DOHH2 (cell line): ENCODE data around the gene FTO.
"Not testable (repeated sequence)": the region's sequence is repeated elsewhere in the genome, so short reads cannot be mapped to it uniquely, and the experiment has no call there.

Source experiments
- H3F3A ChIP-seq: fragments of 200-600 bp; sonication (generic), shearing (Covaris generic); 2 replicates; pipeline ENCODE4 v1.6.0; 2016; ENCODE audit warnings: antibody characterized with exemption, mild to moderate bottlenecking; ENCODE audit not compliant: control insufficient read depth, insufficient read depth
- H3K27ac ChIP-seq: fragments of 200-600 bp; sonication (generic); 2 replicates; pipeline ENCODE4 v1.5.1; 2014; ENCODE audit warnings: low read depth, mild to moderate bottlenecking, low read length, moderate library complexity
- H3K27me3 ChIP-seq: fragments of 200-600 bp; sonication (generic); 2 replicates; pipeline ENCODE4 v1.6.1; 2014; ENCODE audit warnings: mild to moderate bottlenecking, low read length, mixed read lengths; ENCODE audit not compliant: control insufficient read depth
- H3K36me3 ChIP-seq: fragments of 200-600 bp; sonication (generic); 2 replicates; pipeline ENCODE4 v1.6.1; 2014; ENCODE audit warnings: mild to moderate bottlenecking, low read length, moderate library complexity, mixed read lengths; ENCODE audit not compliant: control insufficient read depth
- H3K4me1 ChIP-seq: fragments of 200-600 bp; sonication (generic); 2 replicates; pipeline ENCODE4 v1.6.1; 2014; ENCODE audit warnings: mild to moderate bottlenecking, low read length, mixed read lengths; ENCODE audit not compliant: control insufficient read depth
- H3K4me2 ChIP-seq: fragments of 200-600 bp; sonication (generic); 2 replicates; pipeline ENCODE4 v1.6.0; 2014; ENCODE audit warnings: mild to moderate bottlenecking, low read length, moderate library complexity
- H3K4me3 ChIP-seq: fragments of 200-600 bp; sonication (generic); 2 replicates; pipeline ENCODE4 v1.5.1; 2014; ENCODE audit warnings: mild to moderate bottlenecking, low read length, mixed read lengths
- H3K79me2 ChIP-seq: fragments of 200-600 bp; sonication (generic); 2 replicates; pipeline ENCODE4 v1.6.1; 2014; ENCODE audit warnings: mild to moderate bottlenecking, low read length, mixed read lengths; ENCODE audit not compliant: control insufficient read depth
- H3K9me2 ChIP-seq: fragments of 200-600 bp; sonication (generic); replicated peaks from 2 replicates; pipeline ENCODE4 v1.6.1; 2014; ENCODE audit warnings: mild to moderate bottlenecking, low read length, mixed read lengths; ENCODE audit not compliant: control insufficient read depth
- H3K9me3 ChIP-seq: fragments of 200-600 bp; sonication (generic); 2 replicates; pipeline ENCODE4 v1.6.1; 2014; ENCODE audit warnings: antibody characterized with exemption, low read length, mixed read lengths; ENCODE audit not compliant: control insufficient read depth, insufficient read depth
- H4K20me1 ChIP-seq: fragments of 200-600 bp; sonication (generic); 2 replicates; pipeline ENCODE4 v1.6.0; 2014; ENCODE audit warnings: low read depth, mild to moderate bottlenecking, antibody characterized with exemption, low read length, moderate library complexity; ENCODE audit not compliant: control insufficient read depth, insufficient read depth
- EZH2phosphoT487 ChIP-seq: fragments of 200-600 bp; sonication (generic); IDR thresholded peaks from 2 replicates; pipeline ENCODE4 v1.6.1; 2017; ENCODE audit warnings: borderline replicate concordance, mild to moderate bottlenecking, antibody characterized with exemption, low read length, moderate library complexity, mixed read lengths
- TF ChIP-seq, protein P1 (sequence below): fragments of 200-600 bp; sonication (generic); IDR thresholded peaks from one replicate; pipeline ENCODE4 v1.5.1; 2014; ENCODE audit warnings: antibody characterized with exemption, mild to moderate bottlenecking, low read depth, low read length; ENCODE audit not compliant: poor library complexity, severe bottlenecking

The FTO gene

DNA sequence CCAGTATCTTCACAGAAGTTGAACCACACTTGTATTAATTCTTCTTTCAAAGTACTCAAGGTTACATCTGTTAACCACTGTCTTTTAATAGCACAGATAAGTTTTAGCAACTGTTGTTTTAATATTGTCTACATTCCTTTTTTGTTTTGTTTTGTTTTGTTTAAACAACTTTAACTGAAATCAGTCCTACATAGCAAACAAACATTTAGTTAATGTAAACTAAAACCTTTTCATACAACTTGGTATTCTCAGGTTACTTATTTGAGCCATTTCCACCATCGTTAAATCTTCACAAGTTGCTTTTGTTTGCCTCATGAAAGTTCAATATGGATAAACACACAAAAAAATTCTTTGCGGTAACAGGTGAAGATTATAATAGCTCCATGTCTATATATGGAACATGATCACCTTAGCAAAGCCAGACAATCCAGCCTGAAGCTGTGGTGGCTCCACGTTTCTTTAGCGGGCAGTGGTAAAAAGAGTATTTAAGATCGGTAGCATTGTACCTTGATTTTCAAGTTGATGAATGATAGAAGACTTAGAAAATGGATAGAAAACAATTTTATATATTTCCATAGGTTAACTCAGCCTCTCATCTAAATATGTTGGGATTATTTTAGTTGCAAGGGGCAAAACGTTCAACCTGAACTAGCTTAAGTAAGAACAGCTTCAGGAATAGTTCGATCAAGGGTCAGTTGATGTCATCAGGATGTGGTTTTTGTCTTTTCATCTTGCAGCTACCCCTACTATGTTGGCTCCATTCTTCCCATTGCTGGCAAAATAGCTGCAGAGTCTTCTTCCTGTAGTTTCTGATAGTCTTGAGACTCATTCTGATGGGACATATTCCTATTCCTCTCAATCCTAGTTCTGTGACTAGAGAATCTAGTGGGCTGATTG is 182.8 kb downstream of the FTO start:
- no peaks in the 10 kb centered on the region for H3K79me2 ChIP-seq
- H3K36me3 ChIP-seq, result no peaks in the 10 kb centered on the region

DNA sequence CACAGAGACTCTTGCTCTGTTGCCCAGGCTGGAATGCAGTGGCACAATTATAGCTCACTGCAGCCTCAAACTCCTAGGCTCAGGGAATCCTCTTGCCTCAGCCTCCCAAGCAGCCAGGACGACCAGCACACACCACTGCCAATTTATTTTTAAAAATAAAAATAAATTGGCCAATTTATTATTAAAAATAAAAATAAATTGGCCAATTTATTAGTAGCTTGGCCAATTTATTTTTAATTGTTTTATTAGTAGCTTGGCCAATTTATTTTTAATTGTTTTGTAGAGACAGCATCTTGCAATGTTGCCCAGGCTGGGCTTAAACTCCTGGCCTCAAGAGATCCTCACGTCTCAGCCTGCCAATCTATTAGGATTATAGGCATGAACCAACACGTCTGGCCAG is 184.3 kb downstream of the FTO start:
- TF ChIP-seq, protein P1, sequence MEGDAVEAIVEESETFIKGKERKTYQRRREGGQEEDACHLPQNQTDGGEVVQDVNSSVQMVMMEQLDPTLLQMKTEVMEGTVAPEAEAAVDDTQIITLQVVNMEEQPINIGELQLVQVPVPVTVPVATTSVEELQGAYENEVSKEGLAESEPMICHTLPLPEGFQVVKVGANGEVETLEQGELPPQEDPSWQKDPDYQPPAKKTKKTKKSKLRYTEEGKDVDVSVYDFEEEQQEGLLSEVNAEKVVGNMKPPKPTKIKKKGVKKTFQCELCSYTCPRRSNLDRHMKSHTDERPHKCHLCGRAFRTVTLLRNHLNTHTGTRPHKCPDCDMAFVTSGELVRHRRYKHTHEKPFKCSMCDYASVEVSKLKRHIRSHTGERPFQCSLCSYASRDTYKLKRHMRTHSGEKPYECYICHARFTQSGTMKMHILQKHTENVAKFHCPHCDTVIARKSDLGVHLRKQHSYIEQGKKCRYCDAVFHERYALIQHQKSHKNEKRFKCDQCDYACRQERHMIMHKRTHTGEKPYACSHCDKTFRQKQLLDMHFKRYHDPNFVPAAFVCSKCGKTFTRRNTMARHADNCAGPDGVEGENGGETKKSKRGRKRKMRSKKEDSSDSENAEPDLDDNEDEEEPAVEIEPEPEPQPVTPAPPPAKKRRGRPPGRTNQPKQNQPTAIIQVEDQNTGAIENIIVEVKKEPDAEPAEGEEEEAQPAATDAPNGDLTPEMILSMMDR, result no peak
- TF ChIP-seq EZH2phosphoT487, result no peak
- no peaks in the 10 kb centered on the region for H3K4me1 ChIP-seq
- no peak overlapping the region for H3K4me2 ChIP-seq
- no peaks in the 10 kb centered on the region for H3K9me3 ChIP-seq
- no peaks in the 10 kb centered on the region for H3F3A ChIP-seq
- no peaks in the 10 kb centered on the region for H3K9me2 ChIP-seq
- no peaks in the 10 kb centered on the region for H3K79me2 ChIP-seq
- H3K36me3 ChIP-seq, result no peaks in the 10 kb centered on the region
- H3K4me3 ChIP-seq, result no peak overlapping the region
- H4K20me1 ChIP-seq, result no peaks in the 10 kb centered on the region
- H3K27ac ChIP-seq, result no peak overlapping the region
- H3K27me3 ChIP-seq, result no peaks in the 10 kb centered on the region

More for the DNA sequence above, 182.8 kb downstream of the FTO start:
- H3K9me2 ChIP-seq, result no peaks in the 10 kb centered on the region
- H3K4me3 ChIP-seq, result no peak overlapping the region
- H3F3A ChIP-seq, result no peaks in the 10 kb centered on the region
- H3K9me3 ChIP-seq, result no peaks in the 10 kb centered on the region
- H3K27me3 ChIP-seq, result no peaks in the 10 kb centered on the region
- no peak overlapping the region for H3K4me2 ChIP-seq
- H3K4me1 ChIP-seq, result no peaks in the 10 kb centered on the region
- no peaks in the 10 kb centered on the region for H4K20me1 ChIP-seq
- no peak for TF ChIP-seq EZH2phosphoT487
- TF ChIP-seq, protein P1, result no peak
- no peak overlapping the region for H3K27ac ChIP-seq

DNA sequence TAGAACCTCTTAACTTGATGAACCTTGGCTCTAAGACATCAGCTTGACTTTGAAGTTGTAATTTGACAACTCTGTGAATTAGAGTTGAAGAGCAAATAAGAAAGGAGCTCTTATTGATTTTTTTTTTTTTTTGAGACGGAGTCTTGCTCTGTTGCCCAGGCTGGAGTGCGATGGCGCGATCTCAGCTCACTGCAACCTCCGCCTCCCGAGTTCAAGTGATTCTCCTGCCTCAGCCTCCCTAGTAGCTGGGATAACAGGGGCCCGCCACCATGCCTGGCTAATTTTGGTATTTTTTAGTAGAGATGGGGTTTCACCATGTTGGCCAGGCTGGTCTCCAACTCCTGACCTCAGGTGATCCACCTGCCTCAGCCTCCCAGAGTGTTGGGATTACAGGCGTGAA is 186.9 kb downstream of the FTO start:
- not testable (repeated sequence) for H3K9me3 ChIP-seq, H3K9me2 ChIP-seq, H3K4me1 ChIP-seq, H3K79me2 ChIP-seq, H3F3A ChIP-seq, H3K27ac ChIP-seq, H4K20me1 ChIP-seq, H3K36me3 ChIP-seq, H3K4me2 ChIP-seq, H3K4me3 ChIP-seq, H3K27me3 ChIP-seq

DNA sequence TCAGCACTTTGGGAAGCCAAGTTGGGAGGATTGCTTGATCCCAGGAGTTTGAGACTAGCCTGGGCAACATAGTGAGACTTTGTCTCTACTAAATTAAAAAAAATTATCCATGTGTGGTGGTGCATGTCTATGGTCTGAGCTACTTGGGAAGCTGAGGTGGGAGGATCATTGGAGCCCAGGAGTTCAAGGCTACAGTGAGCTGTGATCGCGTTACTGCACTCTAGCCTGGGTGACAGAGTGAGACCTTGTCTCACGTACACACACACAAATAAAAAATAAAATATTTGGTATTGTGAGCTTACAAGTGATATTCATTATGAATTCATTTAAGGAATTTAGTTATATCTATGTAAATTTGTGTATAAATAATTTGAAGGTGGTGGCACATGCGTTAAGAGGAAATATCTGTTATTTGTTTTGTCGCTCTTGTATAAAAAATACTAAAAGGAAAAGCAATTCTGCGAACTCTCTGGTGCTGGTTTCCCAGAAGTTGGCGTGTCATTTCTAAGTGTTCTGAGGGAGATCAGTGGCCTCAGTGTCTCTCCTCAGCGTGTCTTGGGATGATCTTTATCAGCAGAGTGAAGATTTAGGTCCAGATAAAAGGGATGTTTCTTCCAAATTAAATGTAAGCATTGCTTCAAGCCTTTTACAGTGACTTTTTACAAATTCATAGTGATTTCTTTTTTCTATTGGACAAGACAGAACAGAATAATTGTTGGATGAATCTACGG is 187.6 kb downstream of the FTO start:
- no peaks in the 10 kb centered on the region for H3F3A ChIP-seq
- no peak overlapping the region for H3K4me2 ChIP-seq
- no peak overlapping the region for H3K27ac ChIP-seq

More for the DNA sequence above, 187.6 kb downstream of the FTO start:
- no peak for TF ChIP-seq EZH2phosphoT487
- TF ChIP-seq, protein P1, result no peak
- no peak overlapping the region for H3K4me3 ChIP-seq
- H3K36me3 ChIP-seq, result no peaks in the 10 kb centered on the region
- H3K79me2 ChIP-seq, result no peaks in the 10 kb centered on the region
- H4K20me1 ChIP-seq, result no peaks in the 10 kb centered on the region
- H3K9me3 ChIP-seq, result no peaks in the 10 kb centered on the region
- no peaks in the 10 kb centered on the region for H3K4me1 ChIP-seq
- H3K27me3 ChIP-seq, result no peaks in the 10 kb centered on the region
- H3K9me2 ChIP-seq, result no peaks in the 10 kb centered on the region
